ENCODE data around the gene DNAJC16. TPM values are rescaled to one million over a fixed set of nuclear protein-coding genes. Genes with fewer than 3 reads are reported as not detected.
"Not testable (repeated sequence)": the region's sequence is repeated elsewhere in the genome, so short reads cannot be mapped to it uniquely, and the experiment has no call there.

DNAJC16 gene
- total RNA-seq (ENCODE audit: unreplicated experiment): 32.5 TPM
- long read RNA-seq, partial matches to known transcripts: 0 of 1 reads
- long read RNA-seq, other reads (novel, unspliced or antisense): 1 of 1 reads

- TF ChIP-seq CTCF (IDR thresholded peaks at IDR 0.05; ENCODE audit: partially characterized antibody, unreplicated experiment): no peak
- H3K4me1 Mint-ChIP-seq (ENCODE audit: low read depth, unreplicated experiment): peaks cover 8% of the 10 kb centered on the region
- H3K36me3 Mint-ChIP-seq (ENCODE audit: unreplicated experiment): no peaks in the 10 kb centered on the region
- DNase-seq: peak; percentile 97
- H3K27me3 Mint-ChIP-seq (ENCODE audit: unreplicated experiment): peaks cover 9% of the 10 kb centered on the region
- peak within 1 kb of the TSS; percentile 92 for H3K4me3 Mint-ChIP-seq (ENCODE audit: unreplicated experiment)
- H3K27ac Mint-ChIP-seq (ENCODE audit: unreplicated experiment): peak within 1 kb of the TSS; percentile 80
- peaks cover 7% of the 10 kb centered on the region for H3K9me3 Mint-ChIP-seq (ENCODE audit: unreplicated experiment)
Observed at GRCh38 chr1:15526490-15527339, at the start of gene DNAJC16. Gene DNAJC16 (plus strand): TSS chr1:15526848. CDS start chr1:15529106, 2,258 bp downstream.

GRCh38 chr1:15476927-15477326 lies 49.7 kb upstream of the DNAJC16 start:
- Mint-ChIP-seq H3K4me3 (ENCODE audit: unreplicated experiment) (no peak overlapping the region), H3K36me3 (ENCODE audit: unreplicated experiment) (peaks cover 10% of the 10 kb centered on the region), H3K27me3 (ENCODE audit: unreplicated experiment) (peaks cover 8% of the 10 kb centered on the region), H3K4me1 (ENCODE audit: low read depth, unreplicated experiment) (no peaks in the 10 kb centered on the region), H3K9me3 (ENCODE audit: unreplicated experiment) (peaks cover 4% of the 10 kb centered on the region), H3K27ac (ENCODE audit: unreplicated experiment) (no peak overlapping the region)
- no peak for DNase-seq
- TF ChIP-seq CTCF (IDR thresholded peaks at IDR 0.05; ENCODE audit: partially characterized antibody, unreplicated experiment): no peak

- H3K4me3 Mint-ChIP-seq (ENCODE audit: unreplicated experiment): no peak overlapping the region
- DNase-seq: no peak
- H3K27me3 Mint-ChIP-seq (ENCODE audit: unreplicated experiment): peaks cover 8% of the 10 kb centered on the region
- no peak overlapping the region for H3K27ac Mint-ChIP-seq (ENCODE audit: unreplicated experiment)
- no peak for TF ChIP-seq CTCF (IDR thresholded peaks at IDR 0.05; ENCODE audit: partially characterized antibody, unreplicated experiment)
- H3K4me1 Mint-ChIP-seq (ENCODE audit: low read depth, unreplicated experiment): no peaks in the 10 kb centered on the region
- H3K9me3 Mint-ChIP-seq (ENCODE audit: unreplicated experiment): peaks cover 4% of the 10 kb centered on the region
- peaks cover 10% of the 10 kb centered on the region for H3K36me3 Mint-ChIP-seq (ENCODE audit: unreplicated experiment)
Observed at GRCh38 chr1:15477646-15478212, 48.9 kb upstream of the DNAJC16 start.

GRCh38 chr1:15479654-15480347 lies 46.8 kb upstream of the DNAJC16 start:
- Mint-ChIP-seq H3K4me1 (ENCODE audit: low read depth, unreplicated experiment) (no peaks in the 10 kb centered on the region), H3K27ac (ENCODE audit: unreplicated experiment) (no peak overlapping the region), H3K27me3 (ENCODE audit: unreplicated experiment) (peaks cover 5% of the 10 kb centered on the region), H3K4me3 (ENCODE audit: unreplicated experiment) (no peak overlapping the region), H3K9me3 (ENCODE audit: unreplicated experiment) (peaks cover 4% of the 10 kb centered on the region), H3K36me3 (ENCODE audit: unreplicated experiment) (peaks cover 10% of the 10 kb centered on the region)
- no peak for TF ChIP-seq CTCF (IDR thresholded peaks at IDR 0.05; ENCODE audit: partially characterized antibody, unreplicated experiment)
- no peak for DNase-seq

GRCh38 chr1:15482455-15482854 lies 44.2 kb upstream of the DNAJC16 start:
- not testable (repeated sequence) for H3K27ac Mint-ChIP-seq (ENCODE audit: unreplicated experiment); DNase-seq; H3K27me3 Mint-ChIP-seq (ENCODE audit: unreplicated experiment); H3K4me3 Mint-ChIP-seq (ENCODE audit: unreplicated experiment); H3K9me3 Mint-ChIP-seq (ENCODE audit: unreplicated experiment); H3K4me1 Mint-ChIP-seq (ENCODE audit: low read depth, unreplicated experiment)
- peaks cover 10% of the 10 kb centered on the region for H3K36me3 Mint-ChIP-seq (ENCODE audit: unreplicated experiment)

GRCh38 chr1:15482983-15483543 lies 43.6 kb upstream of the DNAJC16 start:
- not testable (repeated sequence) for H3K27me3 Mint-ChIP-seq (ENCODE audit: unreplicated experiment); DNase-seq; H3K4me1 Mint-ChIP-seq (ENCODE audit: low read depth, unreplicated experiment); H3K4me3 Mint-ChIP-seq (ENCODE audit: unreplicated experiment); H3K27ac Mint-ChIP-seq (ENCODE audit: unreplicated experiment); H3K9me3 Mint-ChIP-seq (ENCODE audit: unreplicated experiment)
- peaks cover 10% of the 10 kb centered on the region for H3K36me3 Mint-ChIP-seq (ENCODE audit: unreplicated experiment)

Measured in glutamatergic neuron (in vitro differentiated cells).